A549 (cell line): ENCODE results near the gene MYO18A.

Experiments
- CEBPB ChIP-seq, 2 experiments: fragments of >200 bp in 1 of 2; sonication (Bioruptor Twin) in 1 of 2; formaldehyde crosslinking in 1 of 2; IDR thresholded peaks; 2 replicates each; pipeline ENCODE4 v1.6.1; 2012 to 2016
- CHD4 ChIP-seq: fragments of 200-600 bp; sonication (generic); IDR thresholded peaks from 2 replicates; pipeline ENCODE4 v1.6.1; 2016; ENCODE audit warnings: antibody characterized with exemption, mild to moderate bottlenecking, borderline replicate concordance
- EP300 ChIP-seq, 2 experiments: fragments of >200 bp; sonication (Bioruptor Twin); formaldehyde crosslinking; IDR thresholded peaks; 2 replicates in 1 of 2; 3 replicates in 1 of 2; pipeline ENCODE4 v1.6.1; 2016 to 2017
- FOSL2 ChIP-seq, 2 experiments: fragments of 450-650 bp in 1 of 2; fragments of >200 bp in 1 of 2; sonication (Bioruptor Twin) in 1 of 2; formaldehyde crosslinking; IDR thresholded peaks; 2 replicates each; pipeline versions ENCODE4 v1.5.0 to v1.6.1; 2016 to 2020; ENCODE audit warnings: mild to moderate bottlenecking in 1 of 2, moderate library complexity in 1 of 2
- HDAC2 ChIP-seq: fragments of 200-600 bp; sonication (generic); IDR thresholded peaks from 2 replicates; pipeline ENCODE4 v1.6.1; 2016
- KDM1A ChIP-seq: fragments of 200-600 bp; sonication (generic); IDR thresholded peaks from 2 replicates; pipeline ENCODE4 v1.6.1; 2016; ENCODE audit warnings: low read depth, mild to moderate bottlenecking
- PHF8 ChIP-seq: fragments of 200-600 bp; sonication (generic); IDR thresholded peaks from 2 replicates; pipeline ENCODE4 v1.6.1; 2016; ENCODE audit warnings: low read depth, mild to moderate bottlenecking, antibody characterized with exemption, moderate library complexity, borderline replicate concordance
- POLR2A ChIP-seq: IDR thresholded peaks from 2 replicates; pipeline ENCODE4 v1.6.1; 2012; ENCODE audit warnings: mild to moderate bottlenecking, low read length
- POLR2AphosphoS2 ChIP-seq: conservative IDR thresholded peaks from 2 replicates; pipeline ENCODE4 v1.6.1; 2012; ENCODE audit warnings: low read length, improper control_type of control experiment, inconsistent platforms
- TP53 ChIP-seq: fragments of 250-450 bp; sonication (Bioruptor Pico); IDR thresholded peaks from 2 replicates; pipeline ENCODE4 v1.5.0; 2021; ENCODE audit warnings: mild to moderate bottlenecking, moderate library complexity
- TF ChIP-seq, protein P1 (sequence below): fragments of >200 bp; sonication (Bioruptor Twin); formaldehyde crosslinking; IDR thresholded peaks from 3 replicates; pipeline ENCODE4 v1.5.1; 2016
- TF ChIP-seq, protein P2 (sequence below): IDR thresholded peaks from 2 replicates; pipeline ENCODE4 v1.6.1; 2012
- TF ChIP-seq, protein P3 (sequence below): fragments of 200-600 bp; sonication (generic); IDR thresholded peaks from 2 replicates; pipeline ENCODE4 v1.6.1; 2016; ENCODE audit warnings: antibody characterized with exemption, mild to moderate bottlenecking, moderate library complexity
- TF ChIP-seq, protein P4 (sequence below): fragments of 250-450 bp; sonication (Bioruptor Pico); IDR thresholded peaks from 2 replicates; pipeline ENCODE4 v1.5.0; 2021; ENCODE audit warnings: mild to moderate bottlenecking, moderate library complexity, borderline replicate concordance

GRCh38 chr17:29158488-29159275 lies 21.5 kb downstream of the MYO18A start:
- TF ChIP-seq POLR2A (no peak), CEBPB (IDR thresholded peaks at IDR 0.05) (no peak), EP300 (IDR thresholded peaks at IDR 0.05) (no peak), PHF8 (no peak), POLR2AphosphoS2 (no peak), FOSL2 (IDR thresholded peaks at IDR 0.05) (no peak), FOSL2 (CRISPR knock-in tag; IDR thresholded peaks at IDR 0.05) (no peak), HDAC2 (no peak), KDM1A (no peak), TP53 (no peak), CHD4 (no peak)
- TF ChIP-seq, protein P1, sequence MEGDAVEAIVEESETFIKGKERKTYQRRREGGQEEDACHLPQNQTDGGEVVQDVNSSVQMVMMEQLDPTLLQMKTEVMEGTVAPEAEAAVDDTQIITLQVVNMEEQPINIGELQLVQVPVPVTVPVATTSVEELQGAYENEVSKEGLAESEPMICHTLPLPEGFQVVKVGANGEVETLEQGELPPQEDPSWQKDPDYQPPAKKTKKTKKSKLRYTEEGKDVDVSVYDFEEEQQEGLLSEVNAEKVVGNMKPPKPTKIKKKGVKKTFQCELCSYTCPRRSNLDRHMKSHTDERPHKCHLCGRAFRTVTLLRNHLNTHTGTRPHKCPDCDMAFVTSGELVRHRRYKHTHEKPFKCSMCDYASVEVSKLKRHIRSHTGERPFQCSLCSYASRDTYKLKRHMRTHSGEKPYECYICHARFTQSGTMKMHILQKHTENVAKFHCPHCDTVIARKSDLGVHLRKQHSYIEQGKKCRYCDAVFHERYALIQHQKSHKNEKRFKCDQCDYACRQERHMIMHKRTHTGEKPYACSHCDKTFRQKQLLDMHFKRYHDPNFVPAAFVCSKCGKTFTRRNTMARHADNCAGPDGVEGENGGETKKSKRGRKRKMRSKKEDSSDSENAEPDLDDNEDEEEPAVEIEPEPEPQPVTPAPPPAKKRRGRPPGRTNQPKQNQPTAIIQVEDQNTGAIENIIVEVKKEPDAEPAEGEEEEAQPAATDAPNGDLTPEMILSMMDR, result no peak
- TF ChIP-seq, protein P2, sequence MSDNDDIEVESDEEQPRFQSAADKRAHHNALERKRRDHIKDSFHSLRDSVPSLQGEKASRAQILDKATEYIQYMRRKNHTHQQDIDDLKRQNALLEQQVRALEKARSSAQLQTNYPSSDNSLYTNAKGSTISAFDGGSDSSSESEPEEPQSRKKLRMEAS, result no peak
- TF ChIP-seq, protein P3, sequence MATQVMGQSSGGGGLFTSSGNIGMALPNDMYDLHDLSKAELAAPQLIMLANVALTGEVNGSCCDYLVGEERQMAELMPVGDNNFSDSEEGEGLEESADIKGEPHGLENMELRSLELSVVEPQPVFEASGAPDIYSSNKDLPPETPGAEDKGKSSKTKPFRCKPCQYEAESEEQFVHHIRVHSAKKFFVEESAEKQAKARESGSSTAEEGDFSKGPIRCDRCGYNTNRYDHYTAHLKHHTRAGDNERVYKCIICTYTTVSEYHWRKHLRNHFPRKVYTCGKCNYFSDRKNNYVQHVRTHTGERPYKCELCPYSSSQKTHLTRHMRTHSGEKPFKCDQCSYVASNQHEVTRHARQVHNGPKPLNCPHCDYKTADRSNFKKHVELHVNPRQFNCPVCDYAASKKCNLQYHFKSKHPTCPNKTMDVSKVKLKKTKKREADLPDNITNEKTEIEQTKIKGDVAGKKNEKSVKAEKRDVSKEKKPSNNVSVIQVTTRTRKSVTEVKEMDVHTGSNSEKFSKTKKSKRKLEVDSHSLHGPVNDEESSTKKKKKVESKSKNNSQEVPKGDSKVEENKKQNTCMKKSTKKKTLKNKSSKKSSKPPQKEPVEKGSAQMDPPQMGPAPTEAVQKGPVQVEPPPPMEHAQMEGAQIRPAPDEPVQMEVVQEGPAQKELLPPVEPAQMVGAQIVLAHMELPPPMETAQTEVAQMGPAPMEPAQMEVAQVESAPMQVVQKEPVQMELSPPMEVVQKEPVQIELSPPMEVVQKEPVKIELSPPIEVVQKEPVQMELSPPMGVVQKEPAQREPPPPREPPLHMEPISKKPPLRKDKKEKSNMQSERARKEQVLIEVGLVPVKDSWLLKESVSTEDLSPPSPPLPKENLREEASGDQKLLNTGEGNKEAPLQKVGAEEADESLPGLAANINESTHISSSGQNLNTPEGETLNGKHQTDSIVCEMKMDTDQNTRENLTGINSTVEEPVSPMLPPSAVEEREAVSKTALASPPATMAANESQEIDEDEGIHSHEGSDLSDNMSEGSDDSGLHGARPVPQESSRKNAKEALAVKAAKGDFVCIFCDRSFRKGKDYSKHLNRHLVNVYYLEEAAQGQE, result no peak
- TF ChIP-seq, protein P4, sequence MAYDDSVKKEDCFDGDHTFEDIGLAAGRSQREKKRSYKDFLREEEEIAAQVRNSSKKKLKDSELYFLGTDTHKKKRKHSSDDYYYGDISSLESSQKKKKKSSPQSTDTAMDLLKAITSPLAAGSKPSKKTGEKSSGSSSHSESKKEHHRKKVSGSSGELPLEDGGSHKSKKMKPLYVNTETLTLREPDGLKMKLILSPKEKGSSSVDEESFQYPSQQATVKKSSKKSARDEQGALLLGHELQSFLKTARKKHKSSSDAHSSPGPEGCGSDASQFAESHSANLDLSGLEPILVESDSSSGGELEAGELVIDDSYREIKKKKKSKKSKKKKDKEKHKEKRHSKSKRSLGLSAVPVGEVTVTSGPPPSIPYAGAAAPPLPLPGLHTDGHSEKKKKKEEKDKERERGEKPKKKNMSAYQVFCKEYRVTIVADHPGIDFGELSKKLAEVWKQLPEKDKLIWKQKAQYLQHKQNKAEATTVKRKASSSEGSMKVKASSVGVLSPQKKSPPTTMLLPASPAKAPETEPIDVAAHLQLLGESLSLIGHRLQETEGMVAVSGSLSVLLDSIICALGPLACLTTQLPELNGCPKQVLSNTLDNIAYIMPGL (CRISPR knock-in tag), result no peak
